PFSK-1 (cell line): ENCODE results near the gene GSG1.

Experiments used
- FOXP2 ChIP-seq: optimal IDR thresholded peaks from 2 replicates; pipeline ENCODE3; 2011; ENCODE audit warnings: borderline replicate concordance, control low read depth, inconsistent platforms; ENCODE audit not compliant: insufficient read depth; ENCODE audit errors: extremely low read length, extremely low read depth
- POLR2AphosphoS5 ChIP-seq: IDR thresholded peaks from 2 replicates; pipeline ENCODE4 v1.6.1; 2012; ENCODE audit warnings: low read depth, mild to moderate bottlenecking, control low read depth, low read length, moderate library complexity
- SIN3A ChIP-seq: IDR thresholded peaks from 2 replicates; pipeline ENCODE4 v1.6.1; 2012; ENCODE audit warnings: mild to moderate bottlenecking, low read length, moderate library complexity, borderline replicate concordance; ENCODE audit not compliant: insufficient read depth
- TAF1 ChIP-seq: IDR thresholded peaks from 2 replicates; pipeline ENCODE4 v1.6.1; 2012; ENCODE audit warnings: low read length, control low read depth, borderline replicate concordance; ENCODE audit not compliant: insufficient read depth
- TF ChIP-seq, protein P1 (sequence below), 2 experiments: IDR thresholded peaks; 2 replicates each; pipeline versions ENCODE4 v1.6.1 to v1.8.0; 2011 to 2012; ENCODE audit warnings: low read depth in 2 of 2, low read length in 2 of 2, control low read depth in 1 of 2, inconsistent platforms in 1 of 2, mild to moderate bottlenecking in 1 of 2, moderate library complexity in 1 of 2; ENCODE audit not compliant: insufficient read depth in 1 of 2

The GSG1 gene

DNA sequence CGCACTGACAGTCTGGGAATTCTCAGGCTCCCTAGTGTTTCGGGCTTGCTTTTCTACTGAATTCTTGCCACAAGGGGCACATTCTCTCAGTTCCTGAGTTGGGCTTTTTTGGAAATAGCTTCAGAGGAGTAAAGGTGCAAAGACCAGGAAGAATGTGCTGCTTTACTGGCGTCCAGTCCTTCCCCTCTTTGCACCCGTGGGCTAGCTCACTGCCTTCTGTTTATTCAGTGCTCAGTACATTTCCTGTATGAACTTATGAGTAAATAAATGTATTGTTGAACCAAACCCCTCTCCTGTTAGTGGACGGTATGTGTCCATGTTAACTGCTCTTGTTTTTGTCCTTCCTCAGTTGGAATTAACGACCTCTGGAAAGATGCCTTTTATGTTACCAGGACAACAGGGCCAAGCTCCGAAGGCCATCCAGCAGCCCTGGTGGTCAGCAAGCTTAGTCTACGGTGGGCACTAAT lies 24.0 kb downstream of the GSG1 start:
- TF ChIP-seq POLR2AphosphoS5 = no peak
- no peak for TF ChIP-seq TAF1
- TF ChIP-seq SIN3A = no peak
- no peak for TF ChIP-seq FOXP2
- TF ChIP-seq, protein P1, sequence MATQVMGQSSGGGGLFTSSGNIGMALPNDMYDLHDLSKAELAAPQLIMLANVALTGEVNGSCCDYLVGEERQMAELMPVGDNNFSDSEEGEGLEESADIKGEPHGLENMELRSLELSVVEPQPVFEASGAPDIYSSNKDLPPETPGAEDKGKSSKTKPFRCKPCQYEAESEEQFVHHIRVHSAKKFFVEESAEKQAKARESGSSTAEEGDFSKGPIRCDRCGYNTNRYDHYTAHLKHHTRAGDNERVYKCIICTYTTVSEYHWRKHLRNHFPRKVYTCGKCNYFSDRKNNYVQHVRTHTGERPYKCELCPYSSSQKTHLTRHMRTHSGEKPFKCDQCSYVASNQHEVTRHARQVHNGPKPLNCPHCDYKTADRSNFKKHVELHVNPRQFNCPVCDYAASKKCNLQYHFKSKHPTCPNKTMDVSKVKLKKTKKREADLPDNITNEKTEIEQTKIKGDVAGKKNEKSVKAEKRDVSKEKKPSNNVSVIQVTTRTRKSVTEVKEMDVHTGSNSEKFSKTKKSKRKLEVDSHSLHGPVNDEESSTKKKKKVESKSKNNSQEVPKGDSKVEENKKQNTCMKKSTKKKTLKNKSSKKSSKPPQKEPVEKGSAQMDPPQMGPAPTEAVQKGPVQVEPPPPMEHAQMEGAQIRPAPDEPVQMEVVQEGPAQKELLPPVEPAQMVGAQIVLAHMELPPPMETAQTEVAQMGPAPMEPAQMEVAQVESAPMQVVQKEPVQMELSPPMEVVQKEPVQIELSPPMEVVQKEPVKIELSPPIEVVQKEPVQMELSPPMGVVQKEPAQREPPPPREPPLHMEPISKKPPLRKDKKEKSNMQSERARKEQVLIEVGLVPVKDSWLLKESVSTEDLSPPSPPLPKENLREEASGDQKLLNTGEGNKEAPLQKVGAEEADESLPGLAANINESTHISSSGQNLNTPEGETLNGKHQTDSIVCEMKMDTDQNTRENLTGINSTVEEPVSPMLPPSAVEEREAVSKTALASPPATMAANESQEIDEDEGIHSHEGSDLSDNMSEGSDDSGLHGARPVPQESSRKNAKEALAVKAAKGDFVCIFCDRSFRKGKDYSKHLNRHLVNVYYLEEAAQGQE (IDR thresholded peaks at IDR 0.05; ENCODE audit: insufficient read depth in 1 of 2, low read depth in 2 of 2, low read length in 2 of 2) = no peak

DNA sequence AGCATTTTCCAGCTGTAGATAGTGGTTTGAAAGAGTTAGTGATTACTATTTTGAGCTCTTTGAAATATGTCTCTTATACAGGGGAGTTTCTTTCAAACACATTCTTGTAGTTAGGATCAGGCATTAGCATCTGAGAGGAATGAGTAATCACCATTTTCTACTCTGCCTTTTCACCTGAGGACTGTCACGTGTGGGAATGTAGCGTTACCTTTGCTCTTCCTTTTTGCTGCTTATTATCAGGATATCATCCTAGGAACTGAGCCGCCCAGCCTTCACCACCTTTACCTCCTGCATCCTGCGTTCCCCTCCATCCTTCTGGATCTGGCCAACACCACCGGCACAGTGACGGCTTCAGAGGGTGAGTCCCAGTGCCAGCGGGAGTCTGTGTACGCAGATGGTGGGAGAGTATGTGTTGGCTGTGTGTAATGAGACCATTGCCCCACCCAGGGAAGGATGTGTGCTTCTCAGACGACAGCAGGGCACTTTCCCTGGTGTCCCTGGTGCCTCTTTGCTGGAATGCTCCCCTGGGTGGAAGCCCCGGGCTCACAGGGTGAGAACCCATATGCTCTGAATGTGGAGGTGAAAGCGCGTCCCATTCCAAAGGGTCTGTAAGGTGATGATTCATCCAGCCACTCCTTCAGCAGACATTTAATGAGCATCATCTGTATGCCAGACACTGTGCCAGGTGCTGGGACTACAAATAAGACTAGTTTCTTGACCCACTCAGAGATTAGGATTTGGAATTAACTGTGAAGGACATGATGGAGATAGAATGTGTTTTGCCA lies 27.5 kb downstream of the GSG1 start:
- TF ChIP-seq POLR2AphosphoS5 (no peak), FOXP2 (no peak), TAF1 (no peak), SIN3A (no peak)

DNA sequence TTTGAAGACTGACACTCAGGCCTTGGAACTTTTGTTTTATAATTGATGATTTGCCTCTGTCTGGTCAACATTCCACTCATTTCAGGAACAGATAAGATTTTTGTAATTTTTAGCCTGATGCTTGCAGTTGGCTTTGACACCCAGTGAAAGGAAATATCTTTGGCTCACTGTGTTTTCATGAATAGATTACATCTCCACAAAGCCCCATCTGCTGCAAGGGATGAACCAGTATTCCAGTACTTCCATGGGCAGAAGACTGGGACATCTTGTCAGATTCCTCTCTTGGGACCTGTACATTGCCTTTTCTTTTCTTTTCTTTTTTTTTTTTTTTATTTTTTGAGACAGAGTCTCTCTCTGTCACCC lies 28.4 kb downstream of the GSG1 start:
- TF ChIP-seq, protein P1 (IDR thresholded peaks at IDR 0.05; ENCODE audit: insufficient read depth in 1 of 2, low read depth in 2 of 2, low read length in 2 of 2) = no peak
- TF ChIP-seq SIN3A = no peak
- no peak for TF ChIP-seq POLR2AphosphoS5
- no peak for TF ChIP-seq TAF1
- TF ChIP-seq FOXP2 = no peak

DNA sequence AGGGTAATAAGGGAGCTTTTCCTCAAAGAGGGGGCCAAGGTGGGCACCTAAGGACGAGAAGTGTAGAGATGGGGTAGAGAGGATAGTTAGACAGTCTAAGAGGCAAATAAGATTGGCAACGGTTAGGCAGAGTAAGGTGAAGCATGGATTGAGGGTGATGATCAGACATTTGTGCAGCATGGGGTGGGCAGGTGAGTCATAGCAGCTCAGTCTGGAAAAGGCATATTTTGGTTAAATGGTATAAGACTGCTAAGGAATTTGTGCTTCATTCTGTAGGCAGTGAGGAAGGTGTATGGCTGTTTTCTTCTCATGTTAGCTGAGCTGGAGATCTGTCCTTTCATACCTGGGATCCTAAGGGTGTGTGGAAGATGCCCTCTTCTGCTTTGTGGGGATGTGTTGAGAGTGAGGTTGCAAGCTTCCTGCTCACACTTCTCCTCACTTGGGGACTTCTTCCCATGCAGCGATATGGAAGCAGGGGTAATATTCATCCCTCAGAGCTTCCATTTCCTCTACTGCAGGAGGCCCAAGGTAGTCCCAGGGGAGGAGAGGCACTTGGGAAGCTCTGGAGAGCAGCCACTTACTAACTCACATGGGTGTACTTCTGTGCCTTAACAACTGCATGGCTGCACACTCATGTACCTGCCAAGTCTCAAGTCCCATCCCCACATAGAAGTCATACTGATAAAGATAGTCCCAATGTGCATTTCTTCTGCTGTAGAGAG lies 28.9 kb downstream of the GSG1 start:
- TF ChIP-seq FOXP2 (no peak), SIN3A (no peak), POLR2AphosphoS5 (no peak)

DNA sequence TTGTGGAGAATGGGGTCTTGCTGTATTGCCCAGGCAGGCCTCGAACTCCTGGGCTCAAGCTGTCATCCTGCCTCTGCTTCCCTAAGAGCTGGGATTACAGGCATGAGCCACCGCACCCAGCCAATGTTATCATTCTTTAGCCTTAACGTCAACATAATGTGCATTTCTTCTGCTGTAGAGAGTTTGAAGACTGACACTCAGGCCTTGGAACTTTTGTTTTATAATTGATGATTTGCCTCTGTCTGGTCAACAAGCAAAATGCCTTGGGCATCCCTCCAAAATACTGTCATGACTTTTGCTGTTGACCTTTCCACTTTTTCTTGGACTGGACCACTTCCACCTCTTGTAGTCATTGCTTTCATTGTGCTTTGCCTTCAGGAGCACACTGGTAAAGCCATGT lies 30.3 kb downstream of the GSG1 start:
- no peak for TF ChIP-seq TAF1
- TF ChIP-seq, protein P1 (IDR thresholded peaks at IDR 0.05; ENCODE audit: insufficient read depth in 1 of 2, low read depth in 2 of 2, low read length in 2 of 2) = no peak
- TF ChIP-seq FOXP2 = no peak
- no peak for TF ChIP-seq POLR2AphosphoS5
- no peak for TF ChIP-seq SIN3A
